GM13977 (cell line): ENCODE results near the gene CD27.
"Not testable (repeated sequence)": the region's sequence is repeated elsewhere in the genome, so short reads cannot be mapped to it uniquely, and the experiment has no call there.

Source experiments
- DNase-seq: peaks from one replicate; pipeline ENCODE4 v3.0.0; 2012; ENCODE audit warnings: low spot score
- CTCF ChIP-seq: IDR thresholded peaks from 2 replicates; pipeline ENCODE4 v1.5.1; 2012; ENCODE audit warnings: mild to moderate bottlenecking, control low read depth; ENCODE audit not compliant: insufficient read depth; ENCODE audit errors: extremely low read depth, missing control alignments
- in situ Hi-C: fragments of 300-500 bp; cut with MboI; formaldehyde crosslinking; loops from one replicate; pipeline ENCODE4 v1.12.0; 2022; ENCODE audit warnings: low sequenced_read_pairs, low pct_unique_long_range_greater_than_20kb, mixed read lengths, inconsistent platforms; ENCODE audit not compliant: unreplicated experiment

The CD27 gene

GRCh38 chr12:6471989-6472360 lies 27.2 kb downstream of the CD27 start:
- TF ChIP-seq CTCF: no peak
- DNase-seq: no peak
- in situ Hi-C loops: no loop called here

GRCh38 chr12:6472491-6472890 lies 27.7 kb downstream of the CD27 start:
- in situ Hi-C loops: no loop called here
- no peak for DNase-seq
- TF ChIP-seq CTCF: no peak

GRCh38 chr12:6475233-6475975 lies 30.6 kb downstream of the CD27 start:
- in situ Hi-C loops, DNase-seq: not testable (repeated sequence)

GRCh38 chr12:6476489-6476888 lies 31.7 kb downstream of the CD27 start:
- no peak for TF ChIP-seq CTCF
- DNase-seq: no peak
- in situ Hi-C loops: no loop called here

GRCh38 chr12:6477601-6478377 lies 33.0 kb downstream of the CD27 start:
- in situ Hi-C loops, DNase-seq: not testable (repeated sequence)

GRCh38 chr12:6478416-6478815 lies 33.7 kb downstream of the CD27 start:
- no peak for TF ChIP-seq CTCF
- in situ Hi-C loops: no loop called here
- no peak for DNase-seq

- no peak for TF ChIP-seq CTCF
- in situ Hi-C loops: no loop called here
- DNase-seq: no peak
These were observed 43.5 kb downstream of the CD27 start for GRCh38 chr12:6488240-6488639.
